NCI-H446 (cell line): ENCODE measurements around the gene USP35.
"Not testable (repeated sequence)": the region's sequence is repeated elsewhere in the genome, so short reads cannot be mapped to it uniquely, and the experiment has no call there.

Experiments used
- DNase-seq, 2 experiments: peaks; one replicate each; lab custom pipeline; 2025; lab: John Stamatoyannopoulos, UW

USP35 gene

GRCh38 chr11:78216021-78216420, 27.3 kb downstream of the USP35 start:
- DNase-seq: no peak

DNA sequence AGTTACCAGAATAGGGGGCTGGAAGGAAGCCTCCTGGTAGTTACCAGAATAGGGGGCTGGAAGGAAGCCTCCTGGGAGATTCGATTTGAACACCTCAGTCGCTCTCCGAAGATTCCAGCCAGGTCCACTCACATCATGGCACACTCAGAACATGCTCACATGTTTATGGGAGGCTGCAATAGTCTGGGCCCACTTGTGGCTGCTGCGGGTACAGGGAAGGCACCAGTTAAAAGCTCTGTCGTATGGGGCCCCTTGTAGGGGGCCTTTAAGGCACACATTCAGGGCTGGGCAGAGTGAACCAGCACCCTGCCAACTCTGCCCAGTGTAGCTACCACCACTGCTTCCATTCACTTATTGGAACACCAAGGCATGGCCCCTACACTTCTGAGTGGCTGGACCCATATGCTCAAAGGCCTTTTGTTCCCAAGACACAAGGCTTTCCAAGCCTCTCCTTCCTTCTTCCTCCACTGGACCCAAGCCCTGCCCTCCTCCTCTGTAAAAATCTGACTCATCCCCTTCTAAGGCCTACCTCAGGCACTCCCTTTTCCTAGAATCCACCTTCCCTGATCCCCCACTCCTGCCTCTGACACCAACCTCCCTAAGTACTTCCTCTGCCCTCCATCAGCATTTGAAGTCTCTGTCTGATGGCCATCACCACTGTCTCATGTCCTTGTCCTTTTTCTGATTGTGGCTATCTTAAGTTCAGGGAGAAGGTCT, 28.0 kb downstream of the USP35 start:
- no peak for DNase-seq

DNA sequence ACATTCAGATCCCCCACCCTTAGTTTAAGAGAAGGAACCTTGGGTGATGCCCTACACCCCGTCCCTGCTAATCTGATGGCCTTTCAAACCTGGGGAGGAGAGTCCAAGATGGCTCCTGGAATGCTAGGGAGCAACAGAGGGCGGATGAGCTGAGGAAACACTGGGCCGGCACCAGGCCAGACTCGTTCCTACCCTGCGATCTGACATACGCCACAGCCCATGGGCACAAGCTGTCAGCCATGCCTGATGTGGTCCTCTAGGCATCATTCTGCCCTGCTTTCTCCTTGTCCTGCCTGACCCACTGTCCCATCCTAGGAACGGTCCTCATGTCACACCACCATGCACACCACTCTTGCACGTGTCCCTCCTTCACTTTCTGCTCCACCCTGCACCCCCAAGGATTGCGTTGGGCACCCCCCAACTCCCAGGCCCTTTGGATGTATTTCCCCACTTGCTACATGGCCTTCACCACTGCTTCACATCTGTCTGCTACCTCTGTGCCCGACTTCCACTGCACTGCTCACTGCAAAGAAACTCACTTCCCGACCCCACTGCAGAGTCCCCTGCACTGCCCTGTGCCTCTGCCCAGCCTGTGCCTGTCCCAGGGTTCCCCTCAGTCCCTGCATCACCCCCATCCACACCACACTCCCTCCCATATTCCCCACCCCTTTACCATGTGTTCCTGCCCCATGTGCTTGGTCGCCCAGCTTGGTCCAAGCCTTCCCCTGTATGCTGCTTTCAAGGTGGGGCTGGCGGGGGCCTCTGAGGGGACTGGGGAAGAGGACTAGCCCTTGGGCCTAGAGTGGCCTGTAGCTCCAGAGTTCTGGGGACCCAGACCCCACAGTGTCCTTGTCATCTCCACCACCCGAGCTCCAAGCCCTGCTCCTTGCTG, 29.2 kb downstream of the USP35 start:
- DNase-seq: no peak

DNA sequence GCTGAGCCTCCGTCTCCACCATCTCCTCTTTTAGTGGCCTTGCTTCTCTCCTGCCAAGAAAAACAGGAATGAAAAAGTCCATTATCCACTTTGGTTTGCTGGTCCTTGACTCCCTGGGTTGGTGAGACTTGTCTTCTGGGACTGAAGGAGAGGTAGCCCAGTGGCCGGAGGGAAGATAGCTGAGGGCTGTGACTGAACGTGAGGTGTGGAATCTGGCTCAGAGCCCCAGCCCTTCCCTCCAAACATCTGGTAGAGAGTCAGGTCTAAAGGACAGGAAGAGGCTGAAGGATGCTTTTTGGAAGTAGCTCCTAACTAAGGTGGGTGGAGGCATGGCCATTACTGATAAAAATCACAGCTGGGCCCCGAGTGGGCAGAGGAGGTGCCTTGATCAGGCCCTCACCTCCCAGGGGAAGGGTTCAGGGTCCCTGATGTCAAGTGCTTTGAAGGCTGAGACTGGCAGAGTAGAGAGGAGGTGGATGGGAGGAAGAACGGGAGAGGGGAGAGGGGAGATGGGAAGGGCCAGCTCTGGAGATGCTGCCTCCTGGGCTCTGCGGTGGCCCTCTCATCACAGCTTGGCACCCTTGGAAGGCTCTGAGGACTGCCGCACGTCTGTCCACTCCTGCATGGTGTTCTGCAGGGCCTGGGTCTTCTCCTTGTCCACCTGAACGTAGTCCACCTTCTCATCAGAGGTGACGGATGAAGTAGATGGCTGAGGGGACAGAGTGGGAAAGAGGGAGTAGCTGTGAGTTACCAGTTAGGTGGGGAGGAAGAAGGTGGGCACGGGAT, 30.2 kb downstream of the USP35 start:
- no peak for DNase-seq

DNA sequence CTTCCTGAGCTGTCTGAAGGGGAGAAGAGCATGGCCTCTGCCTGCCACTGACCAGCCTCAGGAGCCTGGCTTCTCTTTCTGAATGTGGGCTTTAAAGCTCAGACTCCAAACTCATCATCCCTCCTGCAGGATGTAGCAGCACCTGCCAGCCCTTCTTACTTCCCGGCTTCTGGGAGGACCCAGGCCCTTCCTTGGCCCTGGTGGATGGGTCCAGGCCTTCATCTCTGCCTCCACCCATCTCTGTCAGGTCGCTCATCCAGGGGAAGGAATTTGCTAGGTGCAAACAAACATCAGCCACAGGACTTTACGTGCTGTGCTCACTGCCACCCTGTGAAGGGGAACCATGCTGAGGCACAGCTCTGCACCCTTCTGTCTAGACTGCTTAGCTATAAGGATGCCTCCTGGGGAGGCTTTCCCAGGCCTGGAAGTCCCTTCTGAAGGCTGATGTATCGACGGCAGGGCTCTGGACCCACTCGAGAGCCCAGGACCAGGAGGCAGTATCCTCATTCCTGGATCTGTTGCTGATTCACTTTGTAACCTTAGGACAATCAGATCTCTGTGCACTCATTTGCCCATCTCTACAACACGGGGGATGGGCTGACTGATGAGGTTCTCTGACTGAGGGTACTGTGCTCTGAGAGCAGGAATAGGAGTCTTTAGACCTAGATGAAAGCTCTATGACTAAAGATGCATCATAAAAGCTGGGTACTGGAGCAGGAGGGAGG, 30.9 kb downstream of the USP35 start:
- no peak for DNase-seq

GRCh38 chr11:78220218-78221157, 31.8 kb downstream of the USP35 start:
- DNase-seq: no peak

DNA sequence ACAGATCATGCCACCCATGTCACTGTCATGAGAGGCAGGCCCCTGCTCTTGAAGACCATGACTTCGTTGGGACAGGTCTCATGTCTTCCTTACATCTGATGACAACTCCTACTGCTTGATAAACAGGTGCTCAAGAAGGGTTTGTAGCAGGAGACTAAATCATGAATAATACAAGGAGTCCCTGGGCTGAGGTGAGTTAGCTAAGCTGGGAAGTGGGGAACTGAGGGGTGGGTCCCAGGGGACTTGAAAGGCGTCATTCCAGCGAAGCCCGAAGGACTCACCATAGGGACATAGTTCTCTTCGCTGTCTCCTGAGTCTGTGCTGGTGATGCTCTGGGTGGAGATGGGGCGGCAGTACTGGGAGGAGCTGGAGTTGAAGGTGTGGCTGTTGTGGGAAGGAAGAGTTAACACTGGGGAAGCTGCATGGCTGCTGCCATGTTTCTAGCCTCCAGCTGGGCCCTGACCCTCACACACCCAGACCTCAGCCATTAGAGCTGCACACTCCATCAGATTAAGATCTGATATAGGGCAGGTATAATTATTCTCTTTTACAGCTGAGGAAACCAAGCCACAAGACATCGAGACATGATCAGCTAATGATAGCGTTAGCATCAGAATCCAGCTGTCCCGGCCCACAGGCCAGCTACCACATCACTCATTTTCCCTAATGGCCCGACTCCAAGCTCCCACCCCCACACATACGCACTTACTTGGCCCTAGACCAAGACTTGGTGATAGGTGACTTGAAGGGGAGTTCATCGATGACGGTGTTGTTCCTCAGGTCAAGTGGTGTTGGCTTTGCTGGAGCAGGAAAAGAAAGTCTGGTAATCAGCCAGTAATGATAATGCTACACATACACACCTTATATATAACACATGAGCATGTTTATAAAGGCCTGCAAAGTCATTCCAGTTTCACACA, 32.9 kb downstream of the USP35 start:
- DNase-seq: no peak

- not testable (repeated sequence) for DNase-seq
Observed at GRCh38 chr11:78222726-78223125, 34.0 kb downstream of the USP35 start.

GRCh38 chr11:78223320-78223954, 34.7 kb downstream of the USP35 start:
- no peak for DNase-seq

GRCh38 chr11:78224506-78224905, 35.8 kb downstream of the USP35 start:
- DNase-seq: no peak

- no peak for DNase-seq
Observed at GRCh38 chr11:78224906-78225420, 36.2 kb downstream of the USP35 start.

DNA sequence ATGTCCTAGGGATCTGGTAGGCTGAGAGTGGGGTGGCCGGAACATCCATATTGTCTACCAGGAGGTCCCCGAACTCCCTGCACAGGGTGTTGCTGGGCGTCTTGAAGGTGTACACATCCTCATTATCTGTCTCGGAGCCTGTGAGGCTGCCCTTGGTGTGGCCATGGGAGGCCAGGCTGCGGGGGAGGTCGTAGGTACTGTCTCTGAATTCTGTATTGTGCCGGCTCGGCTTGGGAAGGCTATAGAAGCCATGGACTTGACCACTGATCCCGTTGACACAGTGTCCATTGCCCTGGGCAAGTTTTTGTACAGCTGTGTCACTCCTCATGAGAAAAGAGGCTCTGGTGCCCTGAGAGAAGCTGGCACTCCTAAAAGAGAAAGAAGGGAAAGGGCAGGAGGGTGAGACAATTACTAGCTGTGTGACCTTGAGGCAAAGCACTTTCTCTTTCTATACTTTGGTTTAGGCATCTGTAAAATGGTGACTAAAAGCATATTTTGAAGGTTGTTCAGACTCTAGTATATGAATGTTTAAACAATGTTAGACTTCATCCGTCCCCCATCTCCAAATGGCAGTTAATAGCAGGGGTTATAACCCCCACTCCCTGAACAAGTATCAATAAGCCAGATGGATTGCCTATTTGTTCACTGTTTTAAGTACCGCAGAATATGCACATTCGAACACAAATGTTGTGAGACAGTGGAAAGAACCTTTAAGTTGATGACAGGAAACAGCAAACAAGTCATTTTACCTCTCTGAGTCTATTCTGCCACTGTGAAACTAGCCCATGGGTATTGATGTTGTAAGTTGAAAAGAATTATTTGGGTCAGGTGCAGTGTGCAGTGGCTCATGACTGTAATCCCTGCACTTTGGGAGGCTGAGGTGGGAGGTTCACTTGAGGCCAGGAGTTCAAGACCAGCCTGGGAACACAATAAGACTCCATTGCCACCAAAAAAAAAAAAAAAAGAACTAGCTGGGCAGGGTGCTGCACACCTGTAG, 38.3 kb downstream of the USP35 start:
- no peak for DNase-seq

DNA sequence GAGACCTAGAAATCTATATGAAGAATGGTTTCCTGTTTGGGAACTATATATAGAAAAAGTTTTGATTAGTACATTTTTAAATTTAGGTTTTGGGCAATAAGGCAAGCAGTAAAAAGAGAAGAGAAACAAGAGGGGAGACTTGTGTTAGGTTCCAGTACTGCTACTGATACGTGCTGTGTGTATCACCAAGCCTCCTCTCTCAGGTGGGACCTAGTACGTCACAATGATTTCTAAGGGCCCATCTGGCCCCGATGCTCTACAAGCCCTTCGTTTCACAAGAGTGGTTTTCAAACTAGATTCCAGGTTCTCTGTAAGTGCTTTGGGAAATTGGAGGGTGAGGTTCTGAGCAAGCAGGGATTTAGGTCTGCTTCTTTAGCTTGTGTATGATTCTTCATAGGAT, 39.2 kb downstream of the USP35 start:
- DNase-seq: no peak

GRCh38 chr11:78228467-78228866, 39.7 kb downstream of the USP35 start:
- peak; percentile 20 to 33 for DNase-seq

DNA sequence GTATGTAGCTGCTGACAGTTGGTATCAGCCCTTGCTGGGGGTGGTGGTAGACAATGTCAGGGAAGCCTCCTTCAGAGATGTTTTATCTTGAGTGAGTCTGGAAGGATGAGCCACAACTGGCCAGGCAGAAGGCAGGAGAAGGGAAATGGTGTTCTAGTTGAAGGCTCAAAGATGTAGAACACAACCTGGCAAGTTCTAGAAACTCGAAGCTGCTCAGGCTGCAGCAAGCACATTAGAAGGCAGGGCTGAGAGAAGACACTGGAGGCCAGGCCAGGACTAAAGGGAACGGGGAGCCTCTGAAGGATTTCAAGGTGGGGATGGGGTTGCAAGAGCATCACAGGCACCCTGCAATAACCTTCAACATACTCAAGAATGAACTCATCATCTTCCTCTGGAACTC, 40.4 kb downstream of the USP35 start:
- DNase-seq: no peak

GRCh38 chr11:78230161-78230877, 41.6 kb downstream of the USP35 start:
- DNase-seq: peak in 1 of 2 experiments; percentile 39

DNA sequence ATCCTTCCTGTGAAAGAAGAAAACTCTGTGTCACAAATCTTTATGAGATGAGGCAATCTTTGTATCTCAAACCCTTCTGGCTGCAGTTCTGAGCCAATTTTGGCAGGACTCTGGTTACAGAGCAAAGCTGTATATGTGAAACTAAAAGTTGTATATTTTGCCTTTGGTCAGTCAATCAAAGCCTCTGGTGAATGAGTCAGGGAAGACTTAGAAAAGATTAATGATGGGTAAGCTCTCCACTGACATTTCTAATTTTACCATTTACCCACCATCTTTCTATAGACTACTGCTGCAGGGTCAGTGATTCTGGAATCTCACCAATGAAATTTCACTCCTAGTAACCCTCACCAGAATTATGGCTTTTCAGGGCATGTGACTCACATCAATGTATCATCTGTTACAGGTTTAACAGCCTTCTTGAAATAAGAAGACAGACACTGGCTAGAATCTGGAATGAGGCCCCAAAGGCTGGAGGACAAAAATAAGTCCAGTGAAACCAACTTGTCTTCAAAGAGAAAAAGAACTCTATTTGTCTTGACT, 43.3 kb downstream of the USP35 start:
- peak in 1 of 2 experiments; percentile 50 for DNase-seq
